ENCODE measurements around the gene HSPA13. TPM values are rescaled to one million over a fixed set of nuclear protein-coding genes. Genes with fewer than 3 reads are reported as not detected.

The HSPA13 gene
- total RNA-seq, 1 donor from 2014 or later = 45.0 TPM

DNA sequence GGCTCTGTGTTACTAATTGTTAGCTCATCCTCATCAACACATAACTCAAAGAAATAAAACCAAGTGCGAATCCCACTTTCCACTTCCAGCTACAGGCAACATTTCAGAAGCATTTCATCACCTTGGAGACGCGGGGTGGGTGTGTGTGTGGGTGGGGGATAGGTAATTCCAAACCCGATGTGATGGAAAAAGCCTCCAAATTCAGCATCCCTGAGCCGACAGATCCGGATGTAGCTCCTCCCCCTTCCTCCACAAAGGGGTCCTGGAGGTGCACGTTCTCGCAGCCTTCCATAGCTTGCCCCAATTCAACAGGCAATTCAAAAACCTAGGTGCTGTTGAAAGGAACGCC lies 486 bp downstream of the HSPA13 start:
- H3K9me3 Mint-ChIP-seq = no peaks in the 10 kb centered on the region
- H3K4me3 Mint-ChIP-seq = peak overlapping the region; percentile 99
- DNase-seq (ENCODE audit: low spot score in 2 of 2, unreplicated experiment in 2 of 2) = no peak
- H3K27me3 Mint-ChIP-seq (ENCODE audit: low read depth) = no peaks in the 10 kb centered on the region
- TF ChIP-seq, protein P1, sequence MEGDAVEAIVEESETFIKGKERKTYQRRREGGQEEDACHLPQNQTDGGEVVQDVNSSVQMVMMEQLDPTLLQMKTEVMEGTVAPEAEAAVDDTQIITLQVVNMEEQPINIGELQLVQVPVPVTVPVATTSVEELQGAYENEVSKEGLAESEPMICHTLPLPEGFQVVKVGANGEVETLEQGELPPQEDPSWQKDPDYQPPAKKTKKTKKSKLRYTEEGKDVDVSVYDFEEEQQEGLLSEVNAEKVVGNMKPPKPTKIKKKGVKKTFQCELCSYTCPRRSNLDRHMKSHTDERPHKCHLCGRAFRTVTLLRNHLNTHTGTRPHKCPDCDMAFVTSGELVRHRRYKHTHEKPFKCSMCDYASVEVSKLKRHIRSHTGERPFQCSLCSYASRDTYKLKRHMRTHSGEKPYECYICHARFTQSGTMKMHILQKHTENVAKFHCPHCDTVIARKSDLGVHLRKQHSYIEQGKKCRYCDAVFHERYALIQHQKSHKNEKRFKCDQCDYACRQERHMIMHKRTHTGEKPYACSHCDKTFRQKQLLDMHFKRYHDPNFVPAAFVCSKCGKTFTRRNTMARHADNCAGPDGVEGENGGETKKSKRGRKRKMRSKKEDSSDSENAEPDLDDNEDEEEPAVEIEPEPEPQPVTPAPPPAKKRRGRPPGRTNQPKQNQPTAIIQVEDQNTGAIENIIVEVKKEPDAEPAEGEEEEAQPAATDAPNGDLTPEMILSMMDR (IDR thresholded peaks at IDR 0.05; ENCODE audit: unreplicated experiment) = no peak
- H3K36me3 Mint-ChIP-seq = peaks cover 12% of the 10 kb centered on the region
- H3K4me1 Mint-ChIP-seq = peaks cover 38% of the 10 kb centered on the region
- peak overlapping the region; percentile 99 for H3K27ac Mint-ChIP-seq

DNA sequence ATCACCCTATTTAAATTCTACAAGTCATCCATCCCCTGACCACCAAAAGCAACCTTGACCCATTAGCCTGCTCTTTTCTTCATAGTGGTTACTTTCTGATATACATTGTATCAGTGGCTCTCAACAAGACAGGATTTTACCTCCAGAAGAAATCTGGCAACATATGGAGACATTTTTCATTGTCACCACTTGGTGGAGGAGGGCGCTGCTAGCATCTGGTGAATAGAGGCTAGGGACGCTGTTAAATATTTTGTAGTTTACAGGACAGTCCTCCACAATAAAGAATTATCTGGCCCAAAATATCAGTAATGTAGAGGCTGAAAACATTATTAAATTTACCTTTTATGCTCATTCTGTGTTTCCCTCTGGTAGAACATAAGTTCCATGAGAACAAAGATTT lies 6.1 kb downstream of the HSPA13 start:
- TF ChIP-seq, protein P1 (IDR thresholded peaks at IDR 0.05; ENCODE audit: unreplicated experiment) = no peak
- Mint-ChIP-seq H3K9me3 (no peaks in the 10 kb centered on the region), H3K36me3 (peaks cover 40% of the 10 kb centered on the region), H3K27ac (no peak overlapping the region), H3K4me1 (peaks cover 19% of the 10 kb centered on the region), H3K27me3 (ENCODE audit: low read depth) (no peaks in the 10 kb centered on the region), H3K4me3 (no peak overlapping the region)
- DNase-seq (ENCODE audit: low spot score in 2 of 2, unreplicated experiment in 2 of 2) = no peak

GRCh38 chr21:14366998-14367397 lies 15.9 kb downstream of the HSPA13 start:
- TF ChIP-seq, protein P1 (IDR thresholded peaks at IDR 0.05; ENCODE audit: unreplicated experiment) = no peak
- peaks cover 2% of the 10 kb centered on the region for H3K27me3 Mint-ChIP-seq (ENCODE audit: low read depth)
- H3K4me3 Mint-ChIP-seq = no peak overlapping the region
- H3K27ac Mint-ChIP-seq = no peak overlapping the region
- DNase-seq (ENCODE audit: low spot score in 2 of 2, unreplicated experiment in 2 of 2) = no peak
- no peaks in the 10 kb centered on the region for H3K36me3 Mint-ChIP-seq
- H3K4me1 Mint-ChIP-seq = no peaks in the 10 kb centered on the region
- no peaks in the 10 kb centered on the region for H3K9me3 Mint-ChIP-seq

DNA sequence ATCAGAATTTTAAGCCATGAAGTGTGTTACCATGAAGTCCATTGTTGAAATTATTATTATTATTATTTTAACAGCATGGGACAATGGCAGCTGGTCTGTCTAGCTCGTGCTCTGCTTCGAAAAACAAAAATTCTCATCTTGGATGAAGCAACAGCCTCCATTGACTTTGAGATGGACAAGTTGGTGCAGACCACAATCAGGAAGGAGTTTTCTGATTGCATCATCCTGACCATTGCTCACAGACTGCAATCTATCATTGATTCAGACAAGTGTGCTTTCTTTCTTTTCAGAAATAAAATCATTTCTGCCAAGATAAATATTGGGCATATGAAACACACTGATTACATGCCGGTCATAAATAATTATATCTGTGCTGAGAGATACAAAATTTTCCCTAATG lies 21.0 kb downstream of the HSPA13 start:
- H3K4me1 Mint-ChIP-seq = peaks cover 3% of the 10 kb centered on the region
- no peak for DNase-seq (ENCODE audit: low spot score in 2 of 2, unreplicated experiment in 2 of 2)
- no peak overlapping the region for H3K4me3 Mint-ChIP-seq
- no peaks in the 10 kb centered on the region for H3K9me3 Mint-ChIP-seq
- TF ChIP-seq, protein P1 (IDR thresholded peaks at IDR 0.05; ENCODE audit: unreplicated experiment) = no peak
- no peaks in the 10 kb centered on the region for H3K36me3 Mint-ChIP-seq
- peaks cover 2% of the 10 kb centered on the region for H3K27me3 Mint-ChIP-seq (ENCODE audit: low read depth)
- H3K27ac Mint-ChIP-seq = no peak overlapping the region

DNA sequence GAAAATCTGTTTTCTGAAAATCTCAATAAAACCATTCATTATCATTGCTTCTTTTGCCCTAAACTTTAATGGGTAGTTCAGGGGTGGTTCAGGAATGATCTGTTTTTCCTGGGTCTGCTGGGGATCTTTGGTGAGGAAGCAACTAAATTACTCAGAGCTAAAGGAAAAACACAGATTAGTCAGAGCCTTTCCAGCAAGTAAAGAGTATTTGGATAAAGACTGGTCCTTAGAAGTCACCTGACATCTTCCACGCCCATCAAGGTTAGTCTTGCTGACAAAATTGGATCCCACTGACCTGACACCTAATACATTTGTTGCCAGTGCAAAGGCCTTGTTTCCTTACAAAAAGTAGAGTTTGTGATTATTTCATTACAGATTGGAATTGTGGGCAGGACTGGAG lies 24.2 kb downstream of the HSPA13 start:
- Mint-ChIP-seq H3K27me3 (ENCODE audit: low read depth) (peaks cover 2% of the 10 kb centered on the region), H3K4me1 (peaks cover 11% of the 10 kb centered on the region), H3K4me3 (no peak overlapping the region), H3K27ac (no peak overlapping the region), H3K9me3 (no peaks in the 10 kb centered on the region), H3K36me3 (no peaks in the 10 kb centered on the region)
- TF ChIP-seq, protein P1 (IDR thresholded peaks at IDR 0.05; ENCODE audit: unreplicated experiment) = no peak
- no peak for DNase-seq (ENCODE audit: low spot score in 2 of 2, unreplicated experiment in 2 of 2)

- H3K36me3 Mint-ChIP-seq = no peaks in the 10 kb centered on the region
- H3K4me3 Mint-ChIP-seq = no peak overlapping the region
- H3K9me3 Mint-ChIP-seq = no peaks in the 10 kb centered on the region
- peak overlapping the region; percentile 1 for H3K27ac Mint-ChIP-seq
- H3K4me1 Mint-ChIP-seq = peaks cover 11% of the 10 kb centered on the region
- DNase-seq (ENCODE audit: low spot score in 2 of 2, unreplicated experiment in 2 of 2) = no peak
- peaks cover 6% of the 10 kb centered on the region for H3K27me3 Mint-ChIP-seq (ENCODE audit: low read depth)
- TF ChIP-seq, protein P1 (IDR thresholded peaks at IDR 0.05; ENCODE audit: unreplicated experiment) = no peak
Measured at GRCh38 chr21:14356746-14357145, 26.2 kb downstream of the HSPA13 start.
